Prostate gland (tissue), 2 donors: Measurements from ENCODE around the gene CTXND1.

Source experiments
- POLR2A ChIP-seq: fragments of 450-650 bp; IDR thresholded peaks from one replicate; pipeline ENCODE4 v1.6.1; 2016; ENCODE audit warnings: antibody characterized with exemption, mild to moderate bottlenecking
- TF ChIP-seq, protein P1 (sequence below), 4 experiments: fragments of 200-600 bp in 2 of 4; fragments of 450-650 bp in 2 of 4; sonication (generic) in 2 of 4; IDR thresholded peaks; 1 replicate in 3 of 4; 2 replicates in 1 of 4; pipeline ENCODE4 v1.5.1; 2016 to 2019; ENCODE audit warnings: antibody characterized with exemption in 4 of 4, mild to moderate bottlenecking in 2 of 4, moderate library complexity in 2 of 4

DNA sequence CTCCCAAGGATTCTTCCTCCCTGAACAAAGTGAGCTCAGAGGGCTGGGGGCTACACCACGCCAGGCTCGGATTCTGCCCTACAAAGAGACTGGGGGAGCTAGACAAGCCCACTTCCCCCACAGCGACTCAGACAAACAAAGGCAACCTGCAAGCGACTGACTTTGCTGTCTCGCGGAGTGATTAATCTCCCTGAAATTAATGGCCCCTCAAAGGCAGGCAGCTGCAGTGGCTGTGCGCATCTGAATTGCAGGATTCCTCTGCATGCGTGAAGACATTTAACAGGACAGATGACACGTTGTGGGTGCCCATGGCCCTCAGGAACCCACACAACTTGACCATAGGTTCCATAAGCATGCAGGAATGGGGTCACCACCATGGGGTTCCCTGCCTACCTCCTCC is 18.4 kb downstream of the CTXND1 start:
- TF ChIP-seq, protein P1, sequence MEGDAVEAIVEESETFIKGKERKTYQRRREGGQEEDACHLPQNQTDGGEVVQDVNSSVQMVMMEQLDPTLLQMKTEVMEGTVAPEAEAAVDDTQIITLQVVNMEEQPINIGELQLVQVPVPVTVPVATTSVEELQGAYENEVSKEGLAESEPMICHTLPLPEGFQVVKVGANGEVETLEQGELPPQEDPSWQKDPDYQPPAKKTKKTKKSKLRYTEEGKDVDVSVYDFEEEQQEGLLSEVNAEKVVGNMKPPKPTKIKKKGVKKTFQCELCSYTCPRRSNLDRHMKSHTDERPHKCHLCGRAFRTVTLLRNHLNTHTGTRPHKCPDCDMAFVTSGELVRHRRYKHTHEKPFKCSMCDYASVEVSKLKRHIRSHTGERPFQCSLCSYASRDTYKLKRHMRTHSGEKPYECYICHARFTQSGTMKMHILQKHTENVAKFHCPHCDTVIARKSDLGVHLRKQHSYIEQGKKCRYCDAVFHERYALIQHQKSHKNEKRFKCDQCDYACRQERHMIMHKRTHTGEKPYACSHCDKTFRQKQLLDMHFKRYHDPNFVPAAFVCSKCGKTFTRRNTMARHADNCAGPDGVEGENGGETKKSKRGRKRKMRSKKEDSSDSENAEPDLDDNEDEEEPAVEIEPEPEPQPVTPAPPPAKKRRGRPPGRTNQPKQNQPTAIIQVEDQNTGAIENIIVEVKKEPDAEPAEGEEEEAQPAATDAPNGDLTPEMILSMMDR (IDR thresholded peaks at IDR 0.05): no peak
- TF ChIP-seq POLR2A: no peak
